HK-2 (cell line): ENCODE data around the gene PPP1R12B.
"Not testable (repeated sequence)": the region's sequence is repeated elsewhere in the genome, so short reads cannot be mapped to it uniquely, and the experiment has no call there.

Experiments used
- DNase-seq: peaks from one replicate; pipeline ENCODE4 v3.0.0-alpha.2; 2018; ENCODE audit not compliant: unreplicated experiment

PPP1R12B gene

DNA sequence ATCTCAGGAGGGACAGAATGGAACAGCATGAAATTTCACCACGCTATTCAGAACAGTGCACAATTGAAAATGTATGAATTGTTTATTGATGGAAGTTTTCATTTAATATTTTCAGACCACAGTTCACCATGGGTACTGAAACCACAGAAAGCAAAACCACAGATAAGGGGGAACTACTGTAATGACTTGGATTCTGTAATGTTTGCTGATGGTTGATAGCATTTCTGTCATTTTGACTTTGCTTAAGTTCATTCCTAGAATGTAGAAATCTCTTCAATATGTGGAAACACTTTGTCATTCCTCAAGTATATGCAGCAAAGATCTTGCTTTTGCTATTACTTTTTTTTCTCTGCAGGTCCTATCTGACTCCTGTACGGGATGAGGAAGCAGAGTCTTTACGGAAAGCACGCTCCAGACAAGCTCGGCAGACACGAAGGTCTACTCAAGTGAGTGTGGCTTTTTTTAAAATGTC is 139.7 kb downstream of the PPP1R12B start:
- DNase-seq = not testable (repeated sequence)

- not testable (repeated sequence) for DNase-seq
Measured at GRCh38 chr1:202489101-202489500, 140.6 kb downstream of the PPP1R12B start.

DNA sequence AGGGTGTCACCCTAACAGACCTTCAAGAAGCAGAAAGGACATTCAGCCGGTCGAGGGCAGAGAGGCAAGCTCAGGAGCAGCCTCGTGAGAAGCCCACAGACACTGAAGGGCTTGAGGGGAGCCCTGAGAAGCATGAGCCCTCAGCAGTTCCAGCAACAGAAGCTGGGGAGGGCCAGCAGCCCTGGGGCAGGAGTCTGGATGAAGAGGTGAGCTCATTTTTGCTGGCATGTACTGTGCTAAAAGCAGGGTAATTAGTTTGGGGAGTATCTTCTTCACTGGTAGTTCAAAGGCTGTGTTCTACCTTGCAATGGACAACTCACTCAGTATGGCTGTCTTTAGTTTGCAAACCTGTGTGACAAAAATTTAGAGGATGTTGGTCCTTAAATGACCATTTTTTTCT is 144.6 kb downstream of the PPP1R12B start:
- not testable (repeated sequence) for DNase-seq

GRCh38 chr1:202498542-202498941 is 150.0 kb downstream of the PPP1R12B start:
- no peak for DNase-seq

GRCh38 chr1:202499997-202500396 is 151.5 kb downstream of the PPP1R12B start:
- not testable (repeated sequence) for DNase-seq

DNA sequence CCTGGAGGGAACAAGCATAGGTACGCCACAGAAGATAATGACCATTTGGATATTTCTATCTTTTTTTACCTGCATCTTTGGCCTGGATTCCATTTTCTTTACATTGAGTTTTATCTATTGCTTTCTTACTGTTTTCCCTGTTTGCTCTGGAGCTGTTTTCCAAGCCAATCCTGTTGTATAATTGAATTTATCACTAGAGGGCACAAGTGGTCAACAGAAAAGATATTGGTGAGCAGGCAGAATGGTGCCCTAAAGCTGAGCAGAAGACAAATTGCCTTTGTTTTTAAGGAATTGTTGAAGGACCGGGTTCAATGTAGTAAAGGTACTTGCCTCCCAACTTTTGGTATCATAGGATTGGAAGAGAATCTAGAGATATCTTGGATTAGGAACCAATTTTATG is 152.8 kb downstream of the PPP1R12B start:
- no peak for DNase-seq

DNA sequence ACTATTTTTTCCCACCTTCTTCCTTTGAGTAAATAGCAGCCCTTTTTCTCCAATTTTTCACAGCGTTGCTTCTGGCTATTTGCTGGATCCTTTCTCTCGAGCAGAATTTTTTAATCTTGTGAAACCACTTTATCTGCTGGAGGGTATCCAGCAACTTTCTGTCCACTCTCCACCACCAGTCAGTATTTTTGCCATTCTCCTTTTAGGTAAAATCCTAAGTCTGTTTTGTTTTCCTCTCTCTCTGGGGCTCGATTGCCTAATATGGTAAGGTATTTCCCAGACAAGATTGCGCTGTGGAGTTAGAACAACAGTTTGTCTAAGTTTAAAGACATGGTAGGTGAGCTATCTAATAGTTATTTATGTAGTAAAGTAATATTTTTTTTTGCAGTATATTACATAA is 156.9 kb downstream of the PPP1R12B start:
- DNase-seq = no peak

DNA sequence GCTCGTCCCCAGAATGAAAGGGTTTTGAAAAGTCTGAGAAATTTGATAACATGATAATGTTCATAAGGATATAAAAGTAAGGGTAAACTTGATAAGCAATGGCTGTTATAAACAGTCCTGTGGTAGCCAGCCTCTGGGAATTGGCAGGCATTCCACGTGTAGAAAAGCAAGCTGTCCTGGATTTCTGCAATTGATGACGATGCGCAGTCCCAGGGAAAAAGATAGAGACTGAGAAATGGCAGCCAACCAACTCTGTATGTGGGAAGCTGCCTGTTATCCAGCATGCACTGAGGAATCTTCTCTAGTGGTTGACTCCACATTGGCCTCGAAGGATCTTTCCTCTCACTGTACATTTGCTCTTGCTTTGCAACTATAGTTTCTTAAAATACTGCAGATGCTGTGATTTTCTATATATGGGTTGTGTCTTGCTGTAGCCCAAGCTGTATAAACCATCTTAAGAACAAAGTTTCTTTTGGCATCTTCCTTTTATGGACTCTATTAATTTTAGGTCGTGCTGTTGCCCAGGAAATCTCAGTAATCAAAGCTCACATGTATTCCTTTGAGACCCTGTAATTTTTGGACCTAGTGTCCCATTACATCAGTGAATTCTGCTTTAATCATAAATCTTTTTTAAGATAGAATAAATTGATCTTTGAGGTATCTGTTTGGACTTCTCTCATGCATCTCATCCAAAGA is 157.5 kb downstream of the PPP1R12B start:
- not testable (repeated sequence) for DNase-seq

DNA sequence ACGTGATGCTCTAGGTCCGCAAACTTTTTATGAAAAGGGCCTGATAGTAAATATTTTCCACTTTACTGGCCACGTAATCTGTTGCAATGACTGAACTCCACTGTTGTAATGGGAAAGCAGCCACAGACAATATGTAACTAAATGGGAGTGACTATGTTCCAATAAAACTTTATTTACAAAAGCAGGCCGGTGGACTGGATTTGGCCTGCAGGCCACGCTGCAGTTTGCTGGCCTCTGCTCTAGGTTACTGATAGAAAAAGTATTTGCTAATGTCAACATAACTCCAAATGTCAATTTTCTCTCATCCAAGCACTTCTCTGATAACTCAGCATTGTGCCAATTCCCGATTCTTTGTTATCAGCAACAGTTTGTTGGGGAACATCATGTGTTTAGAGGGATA is 160.4 kb downstream of the PPP1R12B start:
- DNase-seq = not testable (repeated sequence)

DNA sequence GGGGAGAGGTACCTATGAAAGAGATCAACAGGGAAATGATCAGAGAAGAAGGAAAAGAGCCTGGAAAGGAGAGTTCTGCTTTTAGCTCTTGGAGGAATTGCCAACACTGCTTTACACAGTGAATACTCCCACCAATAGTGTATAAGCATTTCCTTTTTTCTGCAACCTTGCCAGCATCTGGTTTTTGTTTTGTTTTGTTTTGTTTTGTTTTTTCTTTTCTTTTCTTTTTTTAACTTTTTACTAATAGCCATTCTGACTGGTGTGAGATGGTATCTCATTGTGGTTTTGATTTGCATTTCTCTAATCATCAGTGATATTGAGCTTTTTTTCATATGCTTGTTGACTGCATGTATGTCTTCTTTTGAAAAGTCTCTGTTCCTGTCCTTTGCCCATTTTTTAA is 165.4 kb downstream of the PPP1R12B start:
- DNase-seq = not testable (repeated sequence)

DNA sequence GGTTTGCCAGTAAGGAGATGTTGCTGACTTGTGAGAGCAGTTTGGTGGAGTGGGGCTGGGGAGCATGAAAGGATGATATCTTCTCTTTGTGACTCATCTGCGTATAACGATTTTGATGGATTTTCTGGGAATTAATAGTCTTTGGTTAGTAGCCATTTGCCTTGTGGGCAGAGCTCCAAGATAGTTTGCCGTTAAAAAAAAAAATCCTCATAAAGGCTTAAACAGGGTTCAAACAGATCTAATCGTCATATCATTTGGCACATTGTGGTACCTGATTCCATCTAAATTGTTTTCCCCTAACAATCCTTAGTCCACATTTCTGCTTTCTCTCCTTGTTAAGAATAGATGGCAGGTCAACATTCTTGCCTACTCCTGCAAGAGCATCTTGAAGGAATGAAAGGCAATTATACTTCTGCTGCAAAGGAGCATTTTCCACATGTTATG is 168.0 kb downstream of the PPP1R12B start:
- no peak for DNase-seq

GRCh38 chr1:202517146-202517545 is 168.6 kb downstream of the PPP1R12B start:
- not testable (repeated sequence) for DNase-seq

DNA sequence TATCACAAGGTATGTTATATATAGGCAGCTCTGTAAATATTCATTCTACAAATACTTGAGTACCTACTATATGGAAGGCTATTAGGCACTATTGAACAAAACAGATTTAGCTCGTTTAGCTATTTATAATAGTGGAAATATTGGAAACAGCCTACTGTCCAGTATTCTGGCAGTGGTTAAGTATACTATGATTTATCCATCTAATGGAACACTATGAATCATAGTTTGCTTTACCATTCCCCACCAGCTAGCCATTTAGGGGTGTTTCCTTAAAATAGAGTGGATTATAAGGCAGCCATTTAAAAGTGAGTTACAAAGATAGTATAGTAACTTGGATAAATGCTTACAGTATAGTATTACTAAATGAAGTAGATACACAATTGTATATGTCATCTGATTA is 169.7 kb downstream of the PPP1R12B start:
- DNase-seq = not testable (repeated sequence)

- not testable (repeated sequence) for DNase-seq
Measured at GRCh38 chr1:202518905-202519304, 170.4 kb downstream of the PPP1R12B start.

GRCh38 chr1:202520129-202520856 is 171.8 kb downstream of the PPP1R12B start:
- DNase-seq = not testable (repeated sequence)

GRCh38 chr1:202520857-202521216 is 172.3 kb downstream of the PPP1R12B start:
- not testable (repeated sequence) for DNase-seq

GRCh38 chr1:202521484-202521883 is 173.0 kb downstream of the PPP1R12B start:
- DNase-seq = not testable (repeated sequence)

- no peak for DNase-seq
Measured at GRCh38 chr1:202521886-202522285, 173.4 kb downstream of the PPP1R12B start.

DNA sequence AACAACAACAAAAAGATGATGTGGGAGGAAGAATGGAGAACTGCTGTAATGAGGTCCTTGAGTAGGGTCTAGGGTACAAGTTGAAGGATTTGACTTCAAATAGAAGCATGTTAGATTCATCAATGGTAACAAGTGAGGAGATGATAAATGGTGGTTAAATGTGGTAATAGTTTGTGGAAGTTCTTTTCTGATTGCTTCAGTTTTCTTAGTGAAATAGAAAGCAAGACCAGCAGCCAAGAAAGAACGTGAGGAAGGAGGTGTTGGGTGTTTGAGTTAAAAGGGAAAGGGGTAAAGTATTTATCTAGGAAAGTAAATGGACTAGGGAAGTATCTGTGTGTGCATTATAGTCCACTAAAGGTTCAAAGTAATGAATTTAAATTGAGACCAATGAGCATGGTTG is 177.6 kb downstream of the PPP1R12B start:
- DNase-seq = not testable (repeated sequence)

GRCh38 chr1:202528096-202528722 is 179.7 kb downstream of the PPP1R12B start:
- not testable (repeated sequence) for DNase-seq

GRCh38 chr1:202530686-202531085 is 182.2 kb downstream of the PPP1R12B start:
- DNase-seq = not testable (repeated sequence)

- no peak for DNase-seq
Measured at GRCh38 chr1:202531472-202531811, 182.9 kb downstream of the PPP1R12B start.
